ENCODE measurements around the gene SND1.
A peak's percentile ranks its signal among the peaks of the same experiment; 100 is the strongest.

Gene SND1

DNA sequence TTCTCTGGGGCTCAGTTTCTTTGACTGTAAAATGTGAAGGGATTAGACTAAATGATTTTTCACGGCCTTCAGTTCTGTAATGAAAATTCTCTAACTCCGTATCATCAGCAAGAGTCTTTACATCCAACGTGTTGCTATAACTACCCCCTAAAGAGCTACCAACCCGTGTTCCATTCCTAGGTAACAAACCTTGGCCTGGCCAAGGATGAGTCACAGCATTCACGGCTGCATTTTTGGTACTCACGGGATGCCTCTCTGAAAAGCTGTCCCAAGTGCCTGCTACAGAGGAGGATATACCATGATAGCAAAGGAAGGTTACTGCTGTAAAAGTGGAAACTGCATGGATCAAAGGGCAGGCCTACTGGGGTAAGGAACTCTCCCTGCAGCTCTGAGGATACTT, 373.4 kb downstream of the SND1 start:
- DNase-seq (ENCODE audit: low spot score): no peak
- TF ChIP-seq, protein P1, sequence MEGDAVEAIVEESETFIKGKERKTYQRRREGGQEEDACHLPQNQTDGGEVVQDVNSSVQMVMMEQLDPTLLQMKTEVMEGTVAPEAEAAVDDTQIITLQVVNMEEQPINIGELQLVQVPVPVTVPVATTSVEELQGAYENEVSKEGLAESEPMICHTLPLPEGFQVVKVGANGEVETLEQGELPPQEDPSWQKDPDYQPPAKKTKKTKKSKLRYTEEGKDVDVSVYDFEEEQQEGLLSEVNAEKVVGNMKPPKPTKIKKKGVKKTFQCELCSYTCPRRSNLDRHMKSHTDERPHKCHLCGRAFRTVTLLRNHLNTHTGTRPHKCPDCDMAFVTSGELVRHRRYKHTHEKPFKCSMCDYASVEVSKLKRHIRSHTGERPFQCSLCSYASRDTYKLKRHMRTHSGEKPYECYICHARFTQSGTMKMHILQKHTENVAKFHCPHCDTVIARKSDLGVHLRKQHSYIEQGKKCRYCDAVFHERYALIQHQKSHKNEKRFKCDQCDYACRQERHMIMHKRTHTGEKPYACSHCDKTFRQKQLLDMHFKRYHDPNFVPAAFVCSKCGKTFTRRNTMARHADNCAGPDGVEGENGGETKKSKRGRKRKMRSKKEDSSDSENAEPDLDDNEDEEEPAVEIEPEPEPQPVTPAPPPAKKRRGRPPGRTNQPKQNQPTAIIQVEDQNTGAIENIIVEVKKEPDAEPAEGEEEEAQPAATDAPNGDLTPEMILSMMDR (IDR thresholded peaks at IDR 0.05; ENCODE audit: extremely low read depth, missing control alignments): no peak

DNA sequence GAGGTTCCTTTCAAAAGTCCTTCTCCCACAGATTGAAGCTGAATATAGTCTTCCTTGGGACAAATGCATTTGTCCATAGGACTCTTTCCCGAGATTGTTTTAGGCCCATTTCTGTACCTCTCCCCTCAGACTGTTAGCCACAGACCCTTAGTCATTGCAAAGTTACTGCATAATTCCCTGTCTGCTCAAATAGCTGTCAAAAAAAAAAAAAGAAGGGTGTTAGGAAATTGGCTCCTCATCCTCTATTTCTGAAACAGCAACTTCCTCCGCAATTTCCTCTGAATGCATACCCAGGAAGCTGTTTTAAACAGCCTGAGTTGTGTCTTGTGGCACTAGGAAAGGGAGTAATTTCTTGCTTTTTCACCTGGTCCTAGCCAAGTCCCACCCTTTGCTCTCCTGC, 373.8 kb downstream of the SND1 start:
- TF ChIP-seq, protein P1 (IDR thresholded peaks at IDR 0.05; ENCODE audit: extremely low read depth, missing control alignments): no peak
- no peak for DNase-seq (ENCODE audit: low spot score)

DNA sequence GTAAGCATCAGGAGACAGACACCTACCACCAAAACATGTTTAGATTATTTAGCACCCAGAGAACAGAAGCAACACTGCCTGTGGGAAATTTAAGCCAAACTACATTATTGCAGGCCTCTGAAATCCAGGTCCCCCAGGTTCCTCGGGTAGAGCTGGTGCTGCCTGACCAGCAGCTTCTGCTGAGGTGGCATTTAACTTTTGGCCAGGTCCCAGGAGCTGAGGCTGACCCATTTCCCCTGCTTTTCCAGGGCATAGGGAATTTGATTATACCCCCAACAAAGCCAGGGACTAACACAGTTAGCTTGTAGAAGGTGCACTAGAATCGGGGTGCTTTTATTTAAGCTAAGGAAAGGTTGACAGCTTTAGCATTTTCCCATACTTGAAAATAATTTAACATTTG, 374.6 kb downstream of the SND1 start:
- TF ChIP-seq, protein P1 (IDR thresholded peaks at IDR 0.05; ENCODE audit: extremely low read depth, missing control alignments): no peak
- no peak for DNase-seq (ENCODE audit: low spot score)

DNA sequence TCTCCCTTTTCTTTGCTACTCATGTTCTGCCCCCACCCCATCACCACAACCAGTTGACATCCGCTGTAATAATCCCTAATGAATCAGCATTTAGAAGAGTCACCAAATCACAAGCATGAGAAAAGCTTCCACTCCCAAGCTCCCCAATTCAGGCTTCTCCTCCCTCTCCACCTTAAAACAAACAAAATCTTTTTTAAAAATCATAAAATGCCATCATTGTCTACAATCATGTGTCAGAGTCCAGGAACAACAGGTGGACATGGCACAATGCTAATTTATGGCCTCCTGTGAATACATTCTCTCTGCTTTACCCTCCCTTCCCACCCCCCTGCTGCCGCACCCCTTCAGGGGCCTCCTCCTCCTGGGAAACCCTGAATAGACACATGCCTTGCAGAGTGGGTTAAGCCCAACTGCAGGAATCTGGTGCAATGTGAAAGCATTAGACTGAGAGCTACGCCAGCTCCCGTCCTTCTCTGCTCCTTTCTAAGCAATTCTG, 375.5 kb downstream of the SND1 start:
- TF ChIP-seq, protein P1 (IDR thresholded peaks at IDR 0.05; ENCODE audit: extremely low read depth, missing control alignments): no peak
- DNase-seq (ENCODE audit: low spot score): no peak

DNA sequence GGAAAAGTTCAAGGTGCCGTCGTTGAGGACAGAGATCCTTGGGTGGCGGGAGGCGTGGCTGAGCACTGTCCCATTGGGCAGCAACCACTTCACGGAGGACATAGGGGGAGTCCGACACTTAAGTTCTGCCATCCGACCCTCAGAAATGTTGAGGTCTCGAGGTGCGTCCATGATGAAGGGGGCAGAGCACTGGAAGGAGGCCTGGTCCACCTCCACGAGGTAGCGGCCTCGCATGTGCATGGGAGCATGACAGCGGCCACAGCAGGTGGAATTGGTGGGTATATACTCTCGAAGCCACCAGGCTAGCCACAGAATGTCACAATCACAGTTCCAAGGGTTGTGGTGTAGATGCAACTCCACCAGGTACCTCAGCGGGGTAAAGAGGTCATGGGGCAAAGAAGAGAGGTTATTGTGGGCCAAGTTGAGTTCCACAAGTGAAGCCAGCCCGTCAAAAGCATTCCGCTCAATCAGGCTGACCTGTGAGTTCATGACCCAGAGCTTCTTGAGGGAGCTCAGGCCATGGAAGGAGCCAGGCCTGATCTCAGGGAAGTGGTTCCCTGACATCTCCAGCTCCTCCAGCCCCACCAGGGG, 377.5 kb downstream of the SND1 start:
- TF ChIP-seq, protein P1 (IDR thresholded peaks at IDR 0.05; ENCODE audit: extremely low read depth, missing control alignments): no peak
- DNase-seq (ENCODE audit: low spot score): no peak

DNA sequence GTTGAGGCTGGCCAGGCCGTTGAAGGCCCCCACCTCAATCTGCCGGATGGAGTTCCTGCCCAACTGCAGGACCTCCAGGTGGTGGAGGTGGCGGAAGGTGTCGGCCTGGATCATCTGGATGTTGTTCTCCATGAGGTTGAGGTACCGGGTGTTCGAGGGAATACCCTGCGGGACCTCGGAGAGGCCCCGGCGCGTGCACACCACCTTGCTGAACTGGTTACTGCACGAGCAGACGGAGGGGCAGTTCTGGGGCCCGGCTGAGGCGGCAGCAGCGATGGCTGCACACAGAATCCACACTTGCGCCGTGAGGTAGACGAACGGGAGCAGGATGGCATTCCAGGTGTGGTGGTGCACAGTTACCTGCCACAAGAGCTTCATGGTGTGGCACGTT, 378.3 kb downstream of the SND1 start:
- TF ChIP-seq, protein P1 (IDR thresholded peaks at IDR 0.05; ENCODE audit: extremely low read depth, missing control alignments): no peak
- no peak for DNase-seq (ENCODE audit: low spot score)

DNA sequence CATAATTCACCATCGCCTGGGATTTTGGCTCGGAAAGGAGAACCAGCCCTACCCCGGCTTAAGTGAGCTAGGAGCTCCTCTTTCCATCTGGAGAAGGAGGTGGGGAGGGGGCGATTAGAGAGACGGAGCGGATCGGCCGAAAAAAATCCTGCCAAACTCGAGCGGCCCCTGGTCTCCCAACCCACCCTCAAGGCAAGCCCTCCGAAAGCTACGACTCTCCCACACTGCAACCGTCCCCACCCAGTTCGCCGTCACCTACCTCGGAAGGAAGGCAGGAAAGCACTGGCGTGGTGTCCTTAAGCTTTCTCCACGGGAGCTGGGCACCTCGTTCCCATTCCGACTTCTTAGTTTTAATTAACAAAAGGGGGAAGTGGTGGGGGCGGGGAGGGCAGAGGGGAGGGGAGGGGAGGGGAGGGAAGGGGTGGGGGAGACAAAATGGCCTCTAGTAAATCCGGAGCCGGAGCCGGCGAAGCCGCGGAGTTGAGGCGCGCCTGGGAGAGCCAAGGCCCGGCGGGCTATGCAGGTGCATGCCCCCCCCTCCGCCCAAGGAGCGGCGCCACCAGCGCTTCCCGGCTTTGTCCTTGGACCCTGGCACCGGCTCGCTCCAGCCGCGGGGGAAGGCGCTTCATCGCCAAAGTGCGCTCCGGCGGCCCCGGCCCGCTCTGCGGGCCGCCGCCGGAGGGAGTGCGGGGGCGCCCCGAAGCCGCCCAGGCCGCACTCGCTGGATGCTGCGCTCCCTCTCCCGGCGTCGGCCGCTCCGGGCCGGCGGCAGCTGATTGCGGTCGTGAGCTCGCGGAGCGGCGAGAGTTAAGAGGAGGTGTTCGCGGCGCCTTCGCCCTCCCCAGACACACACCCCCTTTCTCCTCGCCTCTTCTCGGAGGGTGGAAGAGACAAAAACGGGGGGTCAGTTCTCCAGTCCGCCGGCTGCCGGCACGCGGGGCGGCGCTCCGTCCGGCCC, 378.9 kb downstream of the SND1 start, which contains the start of gene LRRC4:
Gene LRRC4, minus strand, starts transcription at position 784 of the 958 bp plus-strand sequence. CDS start 797 bp downstream, outside the sequence.
- TF ChIP-seq, protein P1 (IDR thresholded peaks at IDR 0.05; ENCODE audit: extremely low read depth, missing control alignments): no peak
- peak; percentile 82 for DNase-seq (ENCODE audit: low spot score)

All from GM20000 (cell line).